ENCODE results near the gene C1orf87.

- no peak for TF ChIP-seq CTCF (IDR thresholded peaks at IDR 0.05 in 4 of 5, conservative IDR thresholded peaks at IDR 0.05 in 1 of 5)
- TF ChIP-seq POLR2A (IDR thresholded peaks at IDR 0.05), result no peak
Observed at GRCh38 chr1:60035921-60036320, 37.6 kb downstream of the C1orf87 start.
